ENCODE data around the gene VCL. TPM values are rescaled to one million over a fixed set of nuclear protein-coding genes. Genes with fewer than 3 reads are reported as not detected.

VCL gene
- total and polyA plus RNA-seq, 12 donors = 14.3 to 90.7 (median 43.2) TPM

- TF ChIP-seq CTCF (IDR thresholded peaks at IDR 0.05) (no peak), POLR2A (IDR thresholded peaks at IDR 0.05) (no peak)
- DNase-seq = no peak
- Histone ChIP-seq H3K36me3 (replicated peaks in 1 of 2) (peaks cover 0 to 75% of the 10 kb centered on the region in 2 donors), H3K4me1 (replicated peaks in 1 of 2) (no peaks in the 10 kb centered on the region), H3K9me3 (replicated peaks in 1 of 3) (no peaks in the 10 kb centered on the region), H3K27ac (no peak overlapping the region), H3K27me3 (no peaks in the 10 kb centered on the region), H3K4me3 (no peak overlapping the region)
- intact Hi-C loops (cut with DNase I) = no loop called here
- 82 to 94% (median 88%) methylated on average over 5 of the region's 5 CpGs for WGBS, 4 donors
Observed at GRCh38 chr10:74104480-74104879, 106.6 kb downstream of the VCL start.

GRCh38 chr10:74104996-74105395, 107.1 kb downstream of the VCL start:
- H3K27ac ChIP-seq = no peak overlapping the region
- DNase-seq = no peak
- intact Hi-C loops (cut with DNase I) = no loop called here
- 80 to 92% (median 87%) methylated on average over 8 of the region's 8 CpGs for WGBS, 4 donors
- H3K9me3 ChIP-seq (replicated peaks in 1 of 3) = no peaks in the 10 kb centered on the region
- no peak for TF ChIP-seq POLR2A (IDR thresholded peaks at IDR 0.05)
- no peak for TF ChIP-seq CTCF (IDR thresholded peaks at IDR 0.05)
- H3K4me3 ChIP-seq = no peak overlapping the region
- H3K4me1 ChIP-seq (replicated peaks in 1 of 2) = no peaks in the 10 kb centered on the region
- no peaks in the 10 kb centered on the region for H3K27me3 ChIP-seq
- H3K36me3 ChIP-seq (replicated peaks in 1 of 2) = peaks cover 0 to 75% of the 10 kb centered on the region in 2 donors

- Histone ChIP-seq H3K9me3 (replicated peaks in 1 of 3) (no peaks in the 10 kb centered on the region), H3K4me1 (replicated peaks in 1 of 2) (no peaks in the 10 kb centered on the region), H3K4me3 (no peak overlapping the region), H3K27me3 (no peaks in the 10 kb centered on the region), H3K36me3 (replicated peaks in 1 of 2) (peaks cover 0 to 84% of the 10 kb centered on the region in 2 donors), H3K27ac (no peak overlapping the region)
- TF ChIP-seq POLR2A (IDR thresholded peaks at IDR 0.05) (no peak), CTCF (IDR thresholded peaks at IDR 0.05) (no peak)
- intact Hi-C loops (cut with DNase I) = no loop called here
- WGBS, 4 donors = 74 to 90% (median 80%) methylated on average over 4 of the region's 4 CpGs
- DNase-seq = no peak
Observed at GRCh38 chr10:74107391-74107790, 109.5 kb downstream of the VCL start.

- DNase-seq = no peak
- Histone ChIP-seq H3K27me3 (no peaks in the 10 kb centered on the region), H3K36me3 (replicated peaks in 1 of 2) (peaks cover 0 to 86% of the 10 kb centered on the region in 2 donors), H3K4me1 (replicated peaks in 1 of 2) (peaks cover 0 to 12% of the 10 kb centered on the region in 2 donors), H3K27ac (no peak overlapping the region), H3K9me3 (replicated peaks in 1 of 3) (no peaks in the 10 kb centered on the region), H3K4me3 (no peak overlapping the region)
- no peak for TF ChIP-seq POLR2A (IDR thresholded peaks at IDR 0.05)
- TF ChIP-seq CTCF (IDR thresholded peaks at IDR 0.05) = no peak
- intact Hi-C loops (cut with DNase I) = no loop called here
Observed at GRCh38 chr10:74109452-74109851, 111.5 kb downstream of the VCL start.
